ENCODE data around the gene ELK3. TPM values are rescaled to one million over a fixed set of nuclear protein-coding genes. Genes with fewer than 3 reads are reported as not detected.

Gene ELK3
- total RNA-seq, 1 donor, result 26.1 TPM

GRCh38 chr12:96186607-96187301 is 7.4 kb upstream of the ELK3 start:
- peak in 1 of 3 donors; percentile 42 for DNase-seq (ENCODE audit: low read depth in 2 of 3, low spot score in 2 of 3)

- DNase-seq (ENCODE audit: low read depth in 2 of 3, low spot score in 2 of 3), result no peak
Measured at GRCh38 chr12:96187956-96188355, 6.2 kb upstream of the ELK3 start.

GRCh38 chr12:96189781-96190180 is 4.4 kb upstream of the ELK3 start:
- DNase-seq (ENCODE audit: low read depth in 2 of 3, low spot score in 2 of 3), result no peak

GRCh38 chr12:96190413-96191108 is 3.6 kb upstream of the ELK3 start:
- DNase-seq (ENCODE audit: low read depth in 2 of 3, low spot score in 2 of 3), result no peak

- DNase-seq (ENCODE audit: low read depth in 2 of 3, low spot score in 2 of 3), result no peak
Measured at GRCh38 chr12:96192926-96193573, 1.1 kb upstream of the ELK3 start.

GRCh38 chr12:96194576-96194889 is 358 bp downstream of the ELK3 start:
- no peak for DNase-seq (ENCODE audit: low read depth in 2 of 3, low spot score in 2 of 3)

GRCh38 chr12:96194971-96195844 is 1.0 kb downstream of the ELK3 start:
- peak; percentile 62 to 96 (median 91) for DNase-seq (ENCODE audit: low read depth in 2 of 3, low spot score in 2 of 3)

- DNase-seq (ENCODE audit: low read depth in 2 of 3, low spot score in 2 of 3), result peak in 1 of 3 donors; percentile 59
Measured at GRCh38 chr12:96195845-96196451, 1.8 kb downstream of the ELK3 start.

GRCh38 chr12:96196781-96197180 is 2.6 kb downstream of the ELK3 start:
- no peak for DNase-seq (ENCODE audit: low read depth in 2 of 3, low spot score in 2 of 3)

- no peak for DNase-seq (ENCODE audit: low read depth in 2 of 3, low spot score in 2 of 3)
Measured at GRCh38 chr12:96197503-96198272, 3.5 kb downstream of the ELK3 start.

GRCh38 chr12:96198965-96199364 is 4.8 kb downstream of the ELK3 start:
- DNase-seq (ENCODE audit: low read depth in 2 of 3, low spot score in 2 of 3), result no peak

- no peak for DNase-seq (ENCODE audit: low read depth in 2 of 3, low spot score in 2 of 3)
Measured at GRCh38 chr12:96199464-96199863, 5.3 kb downstream of the ELK3 start.

- no peak for DNase-seq (ENCODE audit: low read depth in 2 of 3, low spot score in 2 of 3)
Measured at GRCh38 chr12:96201272-96202227, 7.4 kb downstream of the ELK3 start.

GRCh38 chr12:96204381-96204780 is 10.2 kb downstream of the ELK3 start:
- no peak for DNase-seq (ENCODE audit: low read depth in 2 of 3, low spot score in 2 of 3)

- no peak for DNase-seq (ENCODE audit: low read depth in 2 of 3, low spot score in 2 of 3)
Measured at GRCh38 chr12:96205908-96206307, 11.7 kb downstream of the ELK3 start.

GRCh38 chr12:96206936-96207662 is 12.9 kb downstream of the ELK3 start:
- no peak for DNase-seq (ENCODE audit: low read depth in 2 of 3, low spot score in 2 of 3)

GRCh38 chr12:96208346-96208745 is 14.2 kb downstream of the ELK3 start:
- no peak for DNase-seq (ENCODE audit: low read depth in 2 of 3, low spot score in 2 of 3)
